Uterus (tissue), 2 donors: ENCODE measurements around the gene MYNN.

Experiments used
- CTCF ChIP-seq, 4 experiments: fragments of 200-600 bp in 2 of 4; fragments of 450-650 bp in 2 of 4; sonication (generic) in 2 of 4; IDR thresholded peaks; one replicate each; pipeline ENCODE4 v1.5.1; 2016 to 2019; ENCODE audit warnings: antibody characterized with exemption in 4 of 4, mild to moderate bottlenecking in 2 of 4, moderate library complexity in 1 of 4
- POLR2A ChIP-seq, 2 donors: fragments of 450-650 bp; IDR thresholded peaks; one replicate each; pipeline ENCODE4 v1.6.1; 2016; ENCODE audit warnings: antibody characterized with exemption in 2 of 2, mild to moderate bottlenecking in 1 of 2, moderate library complexity in 1 of 2

GRCh38 chr3:169777822-169778221, 4.6 kb downstream of the MYNN start:
- TF ChIP-seq CTCF (IDR thresholded peaks at IDR 0.05) (no peak), POLR2A (IDR thresholded peaks at IDR 0.05) (no peak)
